ENCODE results near the gene LRCH1.

- no peak for TF ChIP-seq POLR2A (IDR thresholded peaks at IDR 0.05)
- TF ChIP-seq, protein P1, sequence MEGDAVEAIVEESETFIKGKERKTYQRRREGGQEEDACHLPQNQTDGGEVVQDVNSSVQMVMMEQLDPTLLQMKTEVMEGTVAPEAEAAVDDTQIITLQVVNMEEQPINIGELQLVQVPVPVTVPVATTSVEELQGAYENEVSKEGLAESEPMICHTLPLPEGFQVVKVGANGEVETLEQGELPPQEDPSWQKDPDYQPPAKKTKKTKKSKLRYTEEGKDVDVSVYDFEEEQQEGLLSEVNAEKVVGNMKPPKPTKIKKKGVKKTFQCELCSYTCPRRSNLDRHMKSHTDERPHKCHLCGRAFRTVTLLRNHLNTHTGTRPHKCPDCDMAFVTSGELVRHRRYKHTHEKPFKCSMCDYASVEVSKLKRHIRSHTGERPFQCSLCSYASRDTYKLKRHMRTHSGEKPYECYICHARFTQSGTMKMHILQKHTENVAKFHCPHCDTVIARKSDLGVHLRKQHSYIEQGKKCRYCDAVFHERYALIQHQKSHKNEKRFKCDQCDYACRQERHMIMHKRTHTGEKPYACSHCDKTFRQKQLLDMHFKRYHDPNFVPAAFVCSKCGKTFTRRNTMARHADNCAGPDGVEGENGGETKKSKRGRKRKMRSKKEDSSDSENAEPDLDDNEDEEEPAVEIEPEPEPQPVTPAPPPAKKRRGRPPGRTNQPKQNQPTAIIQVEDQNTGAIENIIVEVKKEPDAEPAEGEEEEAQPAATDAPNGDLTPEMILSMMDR (IDR thresholded peaks at IDR 0.05): no peak
Measured at GRCh38 chr13:46739447-46740098, 186.6 kb downstream of the LRCH1 start.

All from transverse colon (tissue), 3 donors.